GM12801 (cell line): Measurements from ENCODE around the gene PDE4D.

Experiments
- TF ChIP-seq, protein P1 (sequence below): IDR thresholded peaks from one replicate; pipeline ENCODE4 v1.5.1; 2011; ENCODE audit warnings: control low read depth; ENCODE audit not compliant: insufficient read length; ENCODE audit errors: extremely low read depth

PDE4D gene

DNA sequence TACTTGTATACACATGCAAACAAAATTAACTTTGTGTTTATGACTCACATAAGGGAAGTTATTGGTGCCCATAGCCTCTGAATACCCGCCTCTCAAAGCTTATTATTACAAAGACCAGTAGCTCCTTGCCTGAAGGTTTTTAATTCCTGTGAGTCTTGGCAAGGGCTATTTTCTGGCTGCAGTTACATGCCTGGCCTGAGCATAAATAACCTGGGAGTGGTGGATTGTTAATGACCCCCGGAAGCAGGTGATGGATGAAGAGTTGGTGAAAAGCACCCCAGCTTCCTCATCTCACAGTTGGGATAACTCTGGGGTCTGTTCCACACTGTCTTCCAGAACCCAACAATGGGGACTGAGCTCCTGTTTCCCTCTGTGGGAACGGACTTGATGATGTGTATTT lies 594.5 kb downstream of the PDE4D start:
- TF ChIP-seq, protein P1, sequence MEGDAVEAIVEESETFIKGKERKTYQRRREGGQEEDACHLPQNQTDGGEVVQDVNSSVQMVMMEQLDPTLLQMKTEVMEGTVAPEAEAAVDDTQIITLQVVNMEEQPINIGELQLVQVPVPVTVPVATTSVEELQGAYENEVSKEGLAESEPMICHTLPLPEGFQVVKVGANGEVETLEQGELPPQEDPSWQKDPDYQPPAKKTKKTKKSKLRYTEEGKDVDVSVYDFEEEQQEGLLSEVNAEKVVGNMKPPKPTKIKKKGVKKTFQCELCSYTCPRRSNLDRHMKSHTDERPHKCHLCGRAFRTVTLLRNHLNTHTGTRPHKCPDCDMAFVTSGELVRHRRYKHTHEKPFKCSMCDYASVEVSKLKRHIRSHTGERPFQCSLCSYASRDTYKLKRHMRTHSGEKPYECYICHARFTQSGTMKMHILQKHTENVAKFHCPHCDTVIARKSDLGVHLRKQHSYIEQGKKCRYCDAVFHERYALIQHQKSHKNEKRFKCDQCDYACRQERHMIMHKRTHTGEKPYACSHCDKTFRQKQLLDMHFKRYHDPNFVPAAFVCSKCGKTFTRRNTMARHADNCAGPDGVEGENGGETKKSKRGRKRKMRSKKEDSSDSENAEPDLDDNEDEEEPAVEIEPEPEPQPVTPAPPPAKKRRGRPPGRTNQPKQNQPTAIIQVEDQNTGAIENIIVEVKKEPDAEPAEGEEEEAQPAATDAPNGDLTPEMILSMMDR, result no peak

DNA sequence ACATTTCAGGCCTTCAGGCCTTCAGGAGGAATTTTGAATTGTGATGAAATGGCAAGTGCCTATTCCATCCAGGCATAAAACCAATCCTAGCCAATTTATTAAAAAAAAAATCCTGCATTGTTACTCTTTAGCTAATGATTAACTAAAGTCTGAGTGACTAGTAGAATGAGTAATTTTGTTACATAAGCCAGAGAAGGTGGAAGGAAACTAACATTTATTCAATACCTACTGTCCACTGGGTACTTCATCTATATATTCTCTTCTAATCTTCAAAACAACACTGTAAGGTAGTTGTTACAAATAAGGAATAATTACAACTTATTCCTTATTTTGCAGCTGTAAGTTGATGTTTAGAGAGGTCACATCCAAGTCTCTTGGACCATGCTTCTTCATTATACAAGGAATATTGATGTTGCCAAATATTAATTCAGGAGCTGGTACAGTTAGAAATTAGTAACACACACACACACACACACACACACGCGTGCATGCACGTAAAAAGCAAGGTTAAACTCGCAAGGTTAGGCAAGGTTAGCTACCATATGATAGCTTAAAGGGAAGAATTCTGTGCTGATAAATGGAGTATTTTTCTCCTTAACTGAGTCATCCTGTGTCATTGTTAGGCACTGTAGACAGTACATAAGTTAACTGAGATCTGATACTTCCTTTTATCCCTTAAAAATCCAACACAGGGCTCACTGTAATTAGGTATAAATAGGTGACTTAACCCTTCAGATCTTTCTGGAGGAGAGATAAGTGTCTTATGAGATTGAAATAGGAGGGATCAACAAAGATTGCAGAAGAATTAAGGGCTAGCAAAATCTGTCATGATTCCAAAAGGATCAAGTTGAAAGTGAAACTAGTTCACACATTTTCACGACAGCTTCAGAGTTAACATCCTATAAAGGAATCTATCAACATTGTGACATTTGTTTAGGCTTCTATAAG lies 596.9 kb downstream of the PDE4D start:
- TF ChIP-seq, protein P1, result no peak

DNA sequence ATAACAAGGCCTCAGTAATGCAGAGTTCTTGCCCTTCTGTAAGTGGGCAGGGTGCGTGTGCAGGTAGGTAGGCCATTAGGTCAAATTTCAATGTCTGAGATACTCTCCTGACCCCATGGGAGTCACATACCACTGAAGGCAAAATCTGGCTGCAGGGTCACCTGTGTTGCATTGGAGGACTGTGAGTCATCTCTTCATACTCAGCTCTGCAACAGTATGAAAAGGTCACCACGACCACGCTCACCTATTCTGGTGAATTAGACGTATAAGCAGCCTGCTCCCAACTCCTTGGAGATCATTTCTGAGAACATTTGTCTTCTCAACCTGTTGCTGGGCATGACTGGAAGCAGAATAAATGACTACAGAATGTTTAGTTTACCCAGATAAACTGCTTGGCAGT lies 599.8 kb downstream of the PDE4D start:
- TF ChIP-seq, protein P1, result no peak

DNA sequence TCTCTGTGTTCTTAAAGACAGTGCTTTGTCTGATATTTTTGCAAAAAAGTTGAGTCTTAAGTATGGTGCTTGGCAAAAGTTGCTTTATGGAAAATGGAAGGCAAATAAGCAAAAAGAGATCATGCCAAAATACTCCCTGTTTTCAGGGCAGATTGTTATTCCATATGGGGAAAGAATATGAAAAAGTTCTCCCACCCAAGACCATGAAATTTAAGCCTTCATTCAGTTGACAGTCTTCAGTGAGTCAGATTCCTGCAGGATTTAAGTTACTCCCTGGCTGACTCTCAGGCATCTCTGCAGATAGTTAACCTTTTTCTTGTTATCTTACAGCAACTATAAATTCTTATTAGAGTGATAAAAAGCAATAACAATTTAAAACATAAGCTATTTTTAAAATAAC lies 601.6 kb downstream of the PDE4D start:
- TF ChIP-seq, protein P1, result no peak

DNA sequence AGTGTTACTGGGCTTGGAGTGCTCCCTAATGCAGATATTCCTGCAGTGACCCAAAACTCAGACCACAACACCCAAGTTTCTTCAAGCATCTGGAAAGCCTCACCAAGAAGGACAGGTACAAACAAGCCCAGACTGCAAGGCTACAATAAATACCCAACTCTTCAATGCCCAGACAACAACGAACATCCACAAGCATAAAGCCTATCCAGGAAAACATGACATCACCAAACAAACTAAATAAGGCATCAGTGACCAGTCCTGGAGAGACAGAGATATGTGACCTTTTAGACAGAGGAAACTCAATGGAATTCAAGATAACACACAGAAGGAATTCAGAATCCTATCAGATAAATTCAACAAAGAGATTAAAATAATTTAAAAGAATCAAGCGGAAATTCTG lies 605.6 kb downstream of the PDE4D start:
- TF ChIP-seq, protein P1, result no peak

DNA sequence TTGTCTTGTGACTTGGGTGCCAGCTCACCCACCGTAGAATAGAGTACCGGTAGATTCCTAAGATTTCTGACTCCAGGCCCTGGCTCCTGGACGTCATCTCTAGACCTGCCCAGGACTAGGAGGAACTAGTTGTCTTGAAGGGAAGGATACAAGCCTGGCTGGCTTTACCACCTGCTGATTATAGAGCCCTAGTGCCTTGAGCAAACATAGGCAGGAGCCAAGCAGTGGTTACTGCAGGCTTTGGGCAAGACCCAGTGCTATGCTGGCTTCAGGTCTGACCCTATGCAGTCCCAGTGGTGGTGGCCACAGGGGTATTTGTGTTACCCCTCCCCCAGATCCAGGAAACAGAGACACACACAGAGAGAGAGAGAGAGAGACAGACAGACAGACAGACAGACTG lies 606.2 kb downstream of the PDE4D start:
- TF ChIP-seq, protein P1, result no peak

DNA sequence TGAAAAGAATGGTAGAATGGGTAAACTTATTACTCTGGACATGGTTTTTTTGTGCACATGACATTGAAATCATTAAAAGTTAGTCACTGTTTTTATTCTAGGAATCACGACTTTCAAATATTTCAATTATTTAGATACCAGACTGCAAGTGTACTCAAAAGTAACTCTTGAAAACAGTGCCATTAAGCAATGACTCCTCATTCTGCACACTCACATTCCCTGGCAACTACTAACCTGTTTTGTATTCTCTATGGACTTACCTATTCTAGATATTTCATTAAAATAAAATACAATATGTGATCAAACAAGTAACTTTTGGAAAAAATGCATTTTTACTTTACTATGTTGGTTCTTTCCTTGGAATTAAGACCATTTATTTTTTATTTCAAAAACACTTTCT lies 607.0 kb downstream of the PDE4D start:
- TF ChIP-seq, protein P1, result no peak
